Body of pancreas (tissue), 4 donors: Measurements from ENCODE around the gene CCDC66.

Source experiments
- CTCF ChIP-seq, 7 experiments: fragments of 450-650 bp in 4 of 7; fragments of 200-600 bp in 3 of 7; sonication (generic) in 3 of 7; IDR thresholded peaks; one replicate each; pipeline ENCODE4 v1.5.1; 2016 to 2019; ENCODE audit warnings: antibody characterized with exemption in 7 of 7
- POLR2A ChIP-seq, 3 donors: fragments of 450-650 bp; IDR thresholded peaks; one replicate each; pipeline ENCODE4 v1.6.1; 2016; ENCODE audit warnings: antibody characterized with exemption in 3 of 3, mild to moderate bottlenecking in 2 of 3

- no peak for TF ChIP-seq CTCF (IDR thresholded peaks at IDR 0.05)
- TF ChIP-seq POLR2A (IDR thresholded peaks at IDR 0.05), result no peak
These were observed 55.2 kb downstream of the CCDC66 start for GRCh38 chr3:56612146-56612545.
